Body of pancreas (tissue), 4 donors: Measurements from ENCODE around the gene ZBTB43.

Experiments used
- CTCF ChIP-seq, 7 experiments: fragments of 450-650 bp in 4 of 7; fragments of 200-600 bp in 3 of 7; sonication (generic) in 3 of 7; IDR thresholded peaks; one replicate each; pipeline ENCODE4 v1.5.1; 2016 to 2019; ENCODE audit warnings: antibody characterized with exemption in 7 of 7
- POLR2A ChIP-seq, 3 donors: fragments of 450-650 bp; IDR thresholded peaks; one replicate each; pipeline ENCODE4 v1.6.1; 2016; ENCODE audit warnings: antibody characterized with exemption in 3 of 3, mild to moderate bottlenecking in 2 of 3

GRCh38 chr9:126880947-126881332 lies 76.1 kb downstream of the ZBTB43 start:
- no peak for TF ChIP-seq CTCF (IDR thresholded peaks at IDR 0.05)
- no peak for TF ChIP-seq POLR2A (IDR thresholded peaks at IDR 0.05)
